Kidney tubule cell (primary cell): ENCODE measurements around the gene ZNF546.
A peak's percentile ranks its signal among the peaks of the same experiment; 100 is the strongest.

Experiments
- DNase-seq: peaks from one replicate; pipeline ENCODE4 v3.0.0-alpha.2; 2018; ENCODE audit warnings: low spot score

Gene ZNF546

GRCh38 chr19:40055832-40056504 is 59.1 kb downstream of the ZNF546 start, which contains the start of gene ZNF780B:
Gene ZNF780B, minus strand, starts transcription at chr19:40056231. Its CDS starts 5,899 bp downstream, at chr19:40050332.
- peak; percentile 64 for DNase-seq

- no peak for DNase-seq
Observed at GRCh38 chr19:40056505-40056904, 59.6 kb downstream of the ZNF546 start.

GRCh38 chr19:40057166-40057565 is 60.3 kb downstream of the ZNF546 start:
- no peak for DNase-seq

GRCh38 chr19:40059624-40060023 is 62.8 kb downstream of the ZNF546 start:
- DNase-seq = no peak

- no peak for DNase-seq
Observed at GRCh38 chr19:40070058-40070457, 73.2 kb downstream of the ZNF546 start.
